ENCODE results near the gene ZNF474.

Gene ZNF474

GRCh38 chr5:122181863-122182262, 52.5 kb downstream of the ZNF474 start:
- DNase-seq (ENCODE audit: low spot score): no peak

GRCh38 chr5:122182491-122182921, 53.2 kb downstream of the ZNF474 start:
- DNase-seq (ENCODE audit: low spot score): peak; percentile 83

GRCh38 chr5:122183098-122183787, 53.9 kb downstream of the ZNF474 start:
- DNase-seq (ENCODE audit: low spot score): peak; percentile 88

GRCh38 chr5:122183788-122184170, 54.4 kb downstream of the ZNF474 start:
- DNase-seq (ENCODE audit: low spot score): no peak

- no peak for DNase-seq (ENCODE audit: low spot score)
These were observed 55.4 kb downstream of the ZNF474 start for GRCh38 chr5:122184676-122185255.

GRCh38 chr5:122187426-122187825, 58.1 kb downstream of the ZNF474 start:
- DNase-seq (ENCODE audit: low spot score): no peak

GRCh38 chr5:122190156-122190555, 60.8 kb downstream of the ZNF474 start:
- no peak for DNase-seq (ENCODE audit: low spot score)

GRCh38 chr5:122192497-122193496, 63.5 kb downstream of the ZNF474 start:
- DNase-seq (ENCODE audit: low spot score): peak; percentile 70

GRCh38 chr5:122195802-122196394, 66.6 kb downstream of the ZNF474 start:
- DNase-seq (ENCODE audit: low spot score): peak; percentile 59

- DNase-seq (ENCODE audit: low spot score): no peak
These were observed 69.8 kb downstream of the ZNF474 start for GRCh38 chr5:122199146-122199545.

GRCh38 chr5:122200450-122200849, 71.1 kb downstream of the ZNF474 start:
- no peak for DNase-seq (ENCODE audit: low spot score)

GRCh38 chr5:122200865-122201264, 71.5 kb downstream of the ZNF474 start:
- DNase-seq (ENCODE audit: low spot score): no peak

GRCh38 chr5:122201365-122201764, 72.0 kb downstream of the ZNF474 start:
- no peak for DNase-seq (ENCODE audit: low spot score)

- no peak for DNase-seq (ENCODE audit: low spot score)
These were observed 73.6 kb downstream of the ZNF474 start for GRCh38 chr5:122202952-122203351.
